Stimulated activated CD4-positive, alpha-beta T cell treated with anti-CD3 and anti-CD28 coated beads, Interleukin-1b, Interleukin-23, amount 100 ng/mL, for 24 hours (primary cell): ENCODE measurements around the gene AGBL1.

Experiments used
- DNase-seq, 4 experiments: peaks; one replicate each; pipeline ENCODE4 v3.0.0-alpha.2; 2020; ENCODE audit warnings: low read depth in 4 of 4, low spot score in 1 of 4

Gene AGBL1

GRCh38 chr15:86905625-86906256, 826.1 kb downstream of the AGBL1 start:
- no peak for DNase-seq

- no peak for DNase-seq
Observed at GRCh38 chr15:86906376-86906775, 826.7 kb downstream of the AGBL1 start.

DNA sequence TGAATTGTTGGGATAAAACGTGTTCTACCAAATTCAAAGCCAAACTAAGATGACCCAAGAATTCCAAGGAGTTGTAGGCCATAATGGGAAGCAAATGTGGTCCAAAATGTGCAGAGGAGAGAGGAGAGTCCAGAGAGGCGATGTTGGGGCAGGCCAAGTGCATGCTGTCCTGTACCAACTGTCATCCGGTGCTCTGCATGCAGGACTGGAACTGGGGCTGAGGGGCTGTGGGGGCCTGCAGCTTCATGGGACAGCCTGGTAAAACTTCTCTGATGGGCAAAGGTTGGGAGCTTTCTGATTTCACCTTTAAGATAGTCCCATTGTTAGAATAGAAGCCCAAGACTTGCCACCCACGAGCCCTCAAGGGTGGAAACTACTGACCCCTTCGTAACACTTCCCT, 831.4 kb downstream of the AGBL1 start:
- no peak for DNase-seq

DNA sequence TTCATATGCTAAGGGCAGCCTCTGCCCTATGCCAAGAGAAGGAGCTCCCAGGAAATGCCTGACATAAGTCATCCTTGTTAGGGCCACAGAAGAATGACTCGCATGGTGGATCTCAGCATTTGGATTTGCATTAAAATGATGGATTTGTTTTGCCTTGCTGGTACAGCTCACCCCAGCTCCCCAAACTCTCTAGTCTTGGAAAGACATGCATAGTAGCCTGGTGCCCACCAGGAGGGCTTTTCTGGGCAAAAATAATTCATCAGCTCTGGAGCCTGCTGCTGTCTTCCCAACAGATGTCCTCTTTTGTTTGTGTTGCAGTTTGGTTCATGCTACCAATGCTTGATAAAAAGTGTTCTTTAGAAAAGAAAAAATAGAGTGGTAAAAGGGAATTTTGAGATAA, 833.0 kb downstream of the AGBL1 start:
- DNase-seq = no peak

DNA sequence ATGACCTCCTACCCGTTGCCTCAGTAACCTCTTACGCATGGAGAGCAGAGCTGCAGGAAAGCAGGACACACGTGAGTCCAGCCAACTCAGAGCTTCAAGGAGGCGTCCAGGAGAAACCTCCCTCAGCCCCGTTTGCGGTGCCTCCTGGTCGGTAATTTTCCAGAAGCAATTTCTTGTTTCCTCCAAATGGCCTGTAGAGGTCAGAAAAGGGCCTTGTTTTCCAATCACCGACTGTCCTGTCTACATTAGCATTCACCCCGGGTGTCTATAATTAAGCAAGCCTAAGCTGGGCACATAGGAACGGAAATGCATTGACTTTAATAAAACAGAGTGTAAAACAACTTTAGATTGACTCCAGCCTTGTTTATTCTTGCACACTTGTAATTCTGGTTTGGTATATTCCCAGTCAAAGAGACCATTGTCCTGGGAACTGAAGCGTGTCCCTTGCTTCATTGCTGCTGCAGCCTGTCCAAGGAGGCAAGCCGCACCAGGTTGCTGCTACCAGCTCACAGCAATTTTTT, 836.2 kb downstream of the AGBL1 start:
- DNase-seq = no peak

DNA sequence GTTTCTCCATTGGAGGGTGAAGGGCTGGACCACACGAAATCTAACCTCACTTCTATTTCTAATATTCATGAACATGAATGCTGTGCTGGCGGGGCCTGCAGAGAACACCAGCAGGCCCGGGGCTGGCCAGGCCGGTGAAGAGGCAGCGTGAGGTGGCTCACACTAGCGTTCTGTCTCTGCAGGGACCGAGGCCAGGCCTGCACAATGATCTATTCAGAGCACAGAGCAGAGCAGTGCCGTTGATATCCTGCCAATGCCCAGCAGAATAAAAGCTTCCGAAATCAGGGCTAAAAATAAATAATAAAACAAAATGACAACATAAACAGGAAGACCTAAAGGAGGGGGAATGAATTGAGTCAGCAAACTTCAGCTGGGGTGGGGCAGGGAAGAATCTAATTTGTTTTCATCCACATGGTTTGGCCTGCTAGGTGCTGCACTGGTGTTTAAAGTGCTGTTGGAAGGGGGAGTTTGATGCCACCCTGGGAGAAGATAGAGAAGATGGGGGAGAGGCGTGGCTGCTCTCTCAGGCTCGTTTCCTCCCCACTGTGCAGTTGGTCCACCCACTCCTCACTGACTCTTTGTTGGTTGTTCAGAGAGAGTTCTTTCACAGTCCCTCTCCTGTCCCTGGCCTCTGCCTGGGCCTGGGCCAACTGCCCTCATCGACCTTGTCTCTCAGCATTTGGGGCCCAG, 837.1 kb downstream of the AGBL1 start:
- no peak for DNase-seq

GRCh38 chr15:86917361-86917671, 837.6 kb downstream of the AGBL1 start:
- DNase-seq = no peak

DNA sequence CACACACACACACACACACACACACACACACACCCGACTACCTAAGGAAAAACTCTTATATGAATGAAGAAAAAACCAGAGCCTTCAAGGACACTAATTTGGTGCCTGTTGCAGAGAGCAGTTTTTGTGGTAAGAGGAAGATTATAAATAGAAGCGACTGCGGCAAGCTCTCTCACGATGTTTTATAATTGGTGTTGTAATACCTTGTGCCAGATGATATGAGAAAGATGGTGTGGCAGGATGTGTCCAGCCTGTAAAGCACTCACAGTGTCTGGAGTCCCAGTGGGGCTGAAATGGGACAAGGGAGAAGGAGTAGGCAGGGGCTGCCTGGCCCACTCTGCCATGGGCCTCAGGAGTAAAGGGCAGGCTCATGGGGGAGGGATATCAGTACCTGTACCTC, 839.9 kb downstream of the AGBL1 start:
- DNase-seq = no peak

DNA sequence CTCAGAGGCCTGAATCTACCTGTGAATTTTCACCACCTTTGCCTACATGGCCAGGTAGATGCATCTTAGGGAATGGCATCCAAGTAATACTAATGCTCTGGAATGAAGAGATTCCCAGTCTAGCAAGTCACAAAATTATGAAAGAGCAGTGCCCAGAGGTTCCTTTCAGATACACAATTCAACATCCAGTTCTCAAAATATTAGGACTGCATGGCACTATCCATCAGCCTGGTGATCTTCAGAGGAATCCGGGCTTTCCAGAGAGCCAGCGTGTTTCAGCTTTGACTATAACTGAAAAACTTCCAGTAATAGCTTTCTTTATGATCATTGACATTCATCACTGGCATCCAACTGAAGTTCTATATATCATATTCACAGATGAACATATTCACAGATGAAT, 849.8 kb downstream of the AGBL1 start:
- no peak for DNase-seq

DNA sequence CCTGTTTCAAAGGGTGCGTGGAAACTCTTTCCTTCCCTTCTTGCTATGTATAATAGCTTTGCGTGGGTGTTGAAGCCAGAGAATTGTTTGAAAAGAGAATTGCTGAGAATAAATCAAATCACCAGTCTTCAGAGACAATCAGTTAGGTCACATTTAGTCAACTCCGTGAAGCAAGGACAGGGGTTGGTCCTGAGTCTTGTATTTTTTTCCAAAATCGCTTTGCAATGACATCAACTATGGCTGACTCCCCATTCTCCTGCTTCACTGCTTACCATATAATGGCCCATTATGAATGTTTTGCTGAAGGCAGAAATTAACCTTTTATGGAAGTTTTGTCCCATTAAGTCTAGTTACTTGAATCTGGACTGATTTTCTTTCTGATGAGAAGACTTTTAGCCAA, 852.8 kb downstream of the AGBL1 start:
- DNase-seq = no peak

- DNase-seq = no peak
Observed at GRCh38 chr15:86935841-86936240, 856.2 kb downstream of the AGBL1 start.

- DNase-seq = no peak
Observed at GRCh38 chr15:86942285-86942684, 862.6 kb downstream of the AGBL1 start.

DNA sequence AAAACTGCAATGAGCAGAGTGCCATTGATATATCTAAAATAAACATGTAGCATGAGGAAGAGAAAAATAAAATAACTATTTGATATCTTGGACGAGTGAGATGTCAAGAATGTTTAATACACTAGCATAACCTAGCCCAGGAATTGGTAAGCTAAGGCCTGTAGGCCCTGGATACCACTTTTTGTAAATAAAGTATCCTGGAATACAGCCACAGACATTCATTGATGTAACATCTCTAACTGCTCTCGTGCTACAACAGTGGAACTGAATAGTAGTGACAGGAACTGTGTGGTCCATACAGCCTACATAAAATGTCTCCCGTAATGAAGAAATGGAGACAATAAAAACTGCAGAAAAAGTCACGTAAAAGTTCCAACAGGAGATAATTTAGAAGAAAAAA, 869.0 kb downstream of the AGBL1 start:
- DNase-seq = no peak

- DNase-seq = no peak
Observed at GRCh38 chr15:86959254-86959653, 879.6 kb downstream of the AGBL1 start.

GRCh38 chr15:86961669-86962068, 882.0 kb downstream of the AGBL1 start:
- no peak for DNase-seq

DNA sequence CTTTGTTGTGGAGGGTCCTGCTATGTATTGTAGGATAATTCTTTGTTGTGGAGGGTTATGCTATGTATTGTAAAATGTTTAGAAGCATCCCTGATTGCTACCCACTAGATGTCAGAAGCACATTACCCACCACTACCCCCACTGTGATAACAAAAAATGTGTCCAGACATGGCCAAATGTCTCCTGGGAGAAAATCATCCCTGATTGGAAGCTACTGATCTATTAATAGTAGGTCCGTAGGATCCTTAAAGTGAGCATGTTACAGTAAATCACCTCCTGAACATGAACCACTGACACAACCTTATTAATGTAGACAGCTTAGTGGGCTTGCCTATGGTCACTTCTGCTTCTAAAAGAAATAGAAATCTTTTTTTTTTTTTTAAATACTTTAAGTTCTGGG, 884.6 kb downstream of the AGBL1 start:
- no peak for DNase-seq

GRCh38 chr15:86968244-86968643, 888.6 kb downstream of the AGBL1 start:
- no peak for DNase-seq

DNA sequence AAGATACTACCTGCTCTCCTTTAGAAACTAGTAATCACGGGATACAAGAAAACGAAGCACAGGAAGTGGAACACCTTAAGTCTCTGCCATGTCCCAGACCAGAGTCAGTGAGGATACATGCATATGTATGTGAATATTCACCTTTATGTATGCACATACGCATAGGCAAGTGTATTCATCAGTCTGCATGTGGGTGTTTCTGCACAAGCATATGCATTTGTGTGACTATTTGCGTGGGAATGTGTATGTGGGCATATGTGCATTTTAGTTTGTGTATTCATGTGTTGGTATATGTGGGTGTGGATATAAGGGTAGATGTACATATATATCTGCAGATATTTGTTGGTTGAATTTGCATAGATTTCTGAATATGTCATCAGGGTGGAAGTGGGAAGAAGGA, 889.7 kb downstream of the AGBL1 start:
- no peak for DNase-seq

DNA sequence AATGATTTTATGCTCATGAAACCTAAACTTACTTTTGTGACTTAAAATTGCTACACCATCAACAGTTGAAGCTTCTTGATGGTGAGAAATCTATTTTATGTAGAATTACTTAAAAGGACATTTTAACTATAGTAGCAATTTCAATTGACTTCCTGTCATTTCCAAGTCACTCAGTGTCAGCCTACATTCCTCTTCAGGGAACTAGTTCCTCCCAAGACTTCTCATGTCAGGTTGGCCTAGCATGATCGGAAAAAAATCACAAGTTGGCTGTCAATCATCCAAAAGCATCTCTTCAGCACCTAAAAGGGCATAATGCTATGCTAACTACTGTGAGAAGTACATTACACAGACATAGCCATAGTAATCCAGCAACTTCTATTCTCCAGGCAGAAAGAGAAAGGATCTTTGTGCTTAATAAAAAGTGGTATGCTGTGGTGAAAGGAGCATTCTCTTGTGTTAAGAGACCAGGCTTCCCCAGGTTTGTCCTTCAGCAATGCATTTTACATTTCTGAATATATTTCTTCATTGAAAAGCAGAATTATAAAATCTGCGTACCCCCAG, 893.7 kb downstream of the AGBL1 start:
- DNase-seq = no peak

GRCh38 chr15:86988033-86988432, 908.4 kb downstream of the AGBL1 start:
- no peak for DNase-seq

GRCh38 chr15:87021751-87022150, 942.1 kb downstream of the AGBL1 start:
- no peak for DNase-seq

- DNase-seq = no peak
Observed at GRCh38 chr15:87031540-87032230, 952.0 kb downstream of the AGBL1 start.
